GDM1 (cell line): ENCODE measurements around the gene ALOX12B.
"Not testable (repeated sequence)": the region's sequence is repeated elsewhere in the genome, so short reads cannot be mapped to it uniquely, and the experiment has no call there.

ENCODE experiments used
- DNase-seq: peaks from one replicate; lab custom pipeline; 2025; lab: John Stamatoyannopoulos, UW

The ALOX12B gene

GRCh38 chr17:8063761-8064534, 23.6 kb downstream of the ALOX12B start:
- DNase-seq: no peak

DNA sequence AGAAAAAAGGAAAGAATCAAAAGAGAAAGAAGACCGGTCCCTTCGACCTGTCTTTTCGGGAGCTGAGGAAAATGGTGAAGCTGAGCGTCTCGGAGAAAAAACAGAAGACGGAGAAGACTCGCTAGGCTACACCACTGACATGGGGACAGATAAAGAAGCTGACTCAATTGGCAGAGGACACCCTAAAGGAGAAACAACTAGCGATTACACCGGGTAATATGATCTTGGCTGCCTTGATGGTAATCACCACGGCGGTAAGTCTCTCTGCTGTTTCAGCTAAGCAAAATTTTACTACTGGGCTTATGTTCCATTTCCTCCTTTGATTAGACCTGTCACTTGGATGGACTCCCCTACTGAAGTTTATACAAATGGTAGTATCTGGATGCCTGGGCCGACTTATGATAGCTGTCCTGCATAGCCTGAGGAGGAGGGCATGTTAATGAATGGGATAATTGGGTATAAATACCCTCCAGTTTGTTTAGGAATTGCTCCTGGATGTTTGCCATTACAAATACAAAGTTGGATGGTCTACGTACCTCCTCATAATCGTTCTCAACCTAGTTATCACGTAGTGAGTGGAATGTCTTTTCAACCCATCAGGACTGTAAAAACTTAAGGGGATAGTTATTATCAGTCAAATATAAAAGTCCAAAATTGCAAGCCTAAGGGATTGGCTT, 24.6 kb downstream of the ALOX12B start:
- DNase-seq: no peak

- no peak for DNase-seq
Observed at GRCh38 chr17:8062435-8062806, 25.1 kb downstream of the ALOX12B start.

- DNase-seq: not testable (repeated sequence)
Observed at GRCh38 chr17:8061851-8062250, 25.7 kb downstream of the ALOX12B start.

DNA sequence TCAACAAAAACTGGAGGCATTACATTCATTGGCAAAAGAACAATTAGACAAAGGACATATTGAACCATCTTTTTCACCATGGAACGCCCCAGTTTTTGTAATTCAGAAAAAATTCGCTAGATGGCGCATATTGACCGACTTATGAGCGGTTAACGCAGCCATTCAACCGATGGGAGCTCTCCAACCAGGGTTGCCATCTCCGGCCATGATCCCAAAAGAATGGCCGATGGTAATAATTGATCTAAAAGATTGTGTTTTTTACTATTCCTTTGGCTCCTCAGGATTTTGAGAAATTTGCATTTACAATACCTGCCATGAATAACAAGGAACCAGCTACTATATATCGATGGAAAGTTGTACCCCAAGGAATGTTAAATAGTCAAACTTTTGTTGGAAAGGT, 27.2 kb downstream of the ALOX12B start:
- DNase-seq: peak; percentile 30

GRCh38 chr17:8059131-8059530, 28.4 kb downstream of the ALOX12B start:
- no peak for DNase-seq

- peak; percentile 62 for DNase-seq
Observed at GRCh38 chr17:8057691-8058114, 29.8 kb downstream of the ALOX12B start.

DNA sequence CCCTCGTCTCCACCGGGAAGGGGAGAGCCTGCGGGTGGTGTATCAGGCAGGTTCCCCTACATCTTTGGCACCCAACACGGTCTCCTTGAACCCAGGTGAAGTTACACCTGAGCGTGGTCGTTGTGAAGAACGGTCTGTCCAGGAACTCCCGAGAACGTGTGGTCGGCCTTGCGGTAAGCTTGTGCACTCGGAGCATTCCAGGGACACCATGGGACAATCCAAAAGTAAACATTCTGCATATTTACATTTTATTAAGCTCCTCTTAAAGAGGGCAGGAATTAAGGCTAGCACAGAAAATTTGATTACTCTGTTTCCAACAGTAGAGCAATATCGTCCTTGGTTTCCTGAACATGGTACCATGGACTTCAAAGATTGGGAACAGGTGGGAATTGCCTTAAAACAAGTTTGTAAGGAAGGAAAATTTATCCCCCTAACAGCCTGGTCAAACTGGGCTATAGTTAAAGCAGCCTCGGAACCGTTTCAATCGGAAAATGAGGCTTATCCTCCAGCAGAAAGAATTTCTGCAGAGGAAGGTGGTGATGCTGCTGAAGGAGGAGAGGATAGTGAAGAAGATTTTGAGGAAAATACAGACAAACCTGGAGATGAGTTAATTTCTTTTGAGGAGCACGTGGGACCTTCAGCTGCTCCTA, 30.4 kb downstream of the ALOX12B start:
- no peak for DNase-seq

GRCh38 chr17:8056232-8056975, 31.1 kb downstream of the ALOX12B start:
- DNase-seq: peak; percentile 70

GRCh38 chr17:8055851-8056231, 31.7 kb downstream of the ALOX12B start:
- no peak for DNase-seq

GRCh38 chr17:8053600-8053999, 33.9 kb downstream of the ALOX12B start:
- DNase-seq: no peak

- no peak for DNase-seq
Observed at GRCh38 chr17:8052256-8053252, 35.0 kb downstream of the ALOX12B start.

DNA sequence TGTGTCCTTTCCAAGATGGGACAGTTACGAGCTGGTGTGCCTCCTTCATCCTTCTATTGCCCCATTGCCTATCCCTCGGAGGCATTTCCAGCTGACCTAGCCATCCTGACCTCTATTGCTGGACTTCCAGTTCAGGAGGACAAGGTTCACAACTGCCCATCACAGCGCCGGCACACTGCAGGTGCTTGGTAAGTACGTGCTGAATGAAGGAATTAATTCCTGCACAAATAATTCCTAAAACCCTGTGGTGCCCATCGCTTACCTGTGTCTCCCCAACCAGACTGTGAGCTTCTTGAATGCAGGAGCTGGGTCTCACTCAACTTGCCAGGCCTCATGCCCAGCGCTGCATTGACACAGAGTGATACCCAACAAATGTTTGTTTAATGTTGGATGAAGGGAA, 35.7 kb downstream of the ALOX12B start:
- no peak for DNase-seq

GRCh38 chr17:8048736-8049135, 38.8 kb downstream of the ALOX12B start:
- DNase-seq: no peak

DNA sequence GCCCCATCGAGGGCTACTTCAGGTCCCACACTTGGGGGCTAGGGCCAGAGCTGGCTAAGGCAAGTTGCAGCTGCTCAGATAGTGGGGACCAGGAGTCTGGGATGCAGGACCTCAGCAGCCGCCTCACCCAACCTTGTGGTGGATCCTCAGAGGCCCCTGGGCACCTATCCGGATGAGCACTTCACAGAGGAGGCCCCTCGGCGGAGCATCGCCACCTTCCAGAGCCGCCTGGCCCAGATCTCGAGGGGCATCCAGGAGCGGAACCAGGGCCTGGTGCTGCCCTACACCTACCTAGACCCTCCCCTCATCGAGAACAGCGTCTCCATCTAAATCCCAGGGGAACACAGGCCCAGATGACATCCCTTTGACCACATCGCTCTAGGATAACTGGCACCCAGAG, 39.3 kb downstream of the ALOX12B start:
- no peak for DNase-seq

GRCh38 chr17:8047769-8048110, 39.8 kb downstream of the ALOX12B start:
- DNase-seq: no peak

DNA sequence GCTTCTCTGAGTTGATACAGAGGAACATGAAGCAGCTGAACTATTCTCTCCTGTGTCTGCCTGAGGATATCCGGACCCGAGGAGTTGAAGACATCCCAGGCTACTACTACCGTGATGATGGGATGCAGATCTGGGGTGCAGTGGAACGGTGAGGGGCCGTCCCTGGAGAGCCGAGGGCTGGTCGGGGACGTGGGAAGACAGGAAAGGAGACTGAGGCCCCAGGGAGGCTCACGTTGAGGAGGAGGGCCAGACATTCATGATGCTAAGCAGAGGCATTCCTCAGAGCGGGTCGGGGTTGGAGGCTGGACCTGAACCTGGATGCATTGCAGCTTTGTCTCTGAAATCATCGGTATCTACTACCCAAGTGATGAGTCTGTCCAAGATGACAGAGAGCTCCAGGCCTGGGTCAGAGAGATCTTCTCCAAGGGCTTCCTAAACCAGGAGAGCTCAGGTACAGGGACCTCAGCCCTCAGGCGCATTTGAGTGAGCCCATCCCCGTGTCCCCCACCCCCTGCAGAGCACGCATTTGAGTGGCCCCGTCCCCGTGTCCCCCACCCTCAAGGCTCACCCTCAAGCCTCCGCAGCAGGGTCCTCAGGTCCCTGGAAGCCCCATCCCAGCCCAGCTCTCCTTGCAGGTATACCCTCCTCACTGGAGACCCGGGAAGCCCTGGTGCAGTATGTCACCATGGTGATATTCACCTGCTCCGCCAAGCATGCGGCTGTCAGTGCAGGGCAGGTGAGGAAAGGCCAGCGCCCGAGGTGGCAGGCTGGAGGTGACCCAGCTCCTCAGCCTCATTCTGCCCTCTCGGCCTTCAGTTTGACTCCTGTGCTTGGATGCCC, 40.4 kb downstream of the ALOX12B start:
- DNase-seq: no peak

- DNase-seq: no peak
Observed at GRCh38 chr17:8046306-8046928, 41.1 kb downstream of the ALOX12B start.

- no peak for DNase-seq
Observed at GRCh38 chr17:8044819-8045810, 42.4 kb downstream of the ALOX12B start.
